Endodermal cell (in vitro differentiated cells): Measurements from ENCODE around the gene NOXA1. TPM values are rescaled to one million over a fixed set of nuclear protein-coding genes. Genes with fewer than 3 reads are reported as not detected.

Experiments
- DNase-seq: peaks from one replicate; pipeline ENCODE4 v3.0.0-alpha.2; 2017
- H3K27ac ChIP-seq: 2 replicates; pipeline ENCODE4 v1.5.1; 2013; ENCODE audit warnings: mild to moderate bottlenecking, low read depth, low read length, moderate library complexity
- H3K27me3 ChIP-seq: 2 replicates; pipeline ENCODE4 v1.6.1; 2013; ENCODE audit warnings: mild to moderate bottlenecking, low read length, moderate library complexity; ENCODE audit not compliant: insufficient read depth, control insufficient read depth, poor library complexity, severe bottlenecking
- H3K36me3 ChIP-seq: 2 replicates; pipeline ENCODE4 v1.7.0; 2013; ENCODE audit warnings: mild to moderate bottlenecking, low read length, moderate library complexity; ENCODE audit not compliant: control insufficient read depth, insufficient read depth
- H3K4me1 ChIP-seq: one replicate; pipeline ENCODE4 v1.7.0; 2013; ENCODE audit warnings: low read length; ENCODE audit not compliant: control insufficient read depth, insufficient read depth
- H3K4me3 ChIP-seq: 2 replicates; pipeline ENCODE4 v1.5.1; 2013; ENCODE audit warnings: mild to moderate bottlenecking, low read length, moderate library complexity
- H3K9ac ChIP-seq: 2 replicates; pipeline ENCODE4 v1.6.1; 2013; ENCODE audit warnings: mild to moderate bottlenecking, low read length, moderate library complexity; ENCODE audit not compliant: poor library complexity, severe bottlenecking; ENCODE audit errors: extremely low read depth
- H3K9me3 ChIP-seq: 2 replicates; pipeline ENCODE4 v1.6.1; 2013; ENCODE audit warnings: mild to moderate bottlenecking, low read length, moderate library complexity; ENCODE audit not compliant: control insufficient read depth
- H3K27ac Mint-ChIP-seq: 2 replicates; pipeline ENCODE4 v1.8.0; 2020; ENCODE audit warnings: mixed read lengths
- H3K27me3 Mint-ChIP-seq: 2 replicates; pipeline ENCODE4 v1.8.0; 2021; ENCODE audit warnings: mild to moderate bottlenecking, mixed read lengths; ENCODE audit not compliant: insufficient read depth
- H3K36me3 Mint-ChIP-seq: 2 replicates; pipeline ENCODE4 v1.8.0; 2020; ENCODE audit warnings: low read depth, mixed read lengths
- H3K4me1 Mint-ChIP-seq: 2 replicates; pipeline ENCODE4 v1.8.0; 2020; ENCODE audit warnings: mixed read lengths
- H3K4me3 Mint-ChIP-seq: 2 replicates; pipeline ENCODE4 v1.8.0; 2020; ENCODE audit warnings: mild to moderate bottlenecking, moderate library complexity, mixed read lengths
- H3K9me3 Mint-ChIP-seq: 2 replicates; pipeline ENCODE4 v1.8.0; 2020; ENCODE audit warnings: mild to moderate bottlenecking, mixed read lengths
- CTCF ChIP-seq: fragments of 200-600 bp; sonication (generic); conservative IDR thresholded peaks from 2 replicates; pipeline ENCODE4 v1.5.0; 2021; ENCODE audit warnings: antibody characterized with exemption, mild to moderate bottlenecking
- WGBS, 2 experiments: methylation state at CpG; one replicate each; pipeline versions ENCODE4 v1.1.5 to v1.1.7; 2013; ENCODE audit warnings: missing lambda C conversion rate in 2 of 2, mixed read lengths in 1 of 2; ENCODE audit not compliant: insufficient coverage in 1 of 2, insufficient read length in 1 of 2; 5-methylcytosine and 5-hydroxymethylcytosine counted together
- total RNA-seq, 2 donors: library from RNA; stranded (reverse); fragmentation: NEBNext Ultra II Directional in 1 of 2; extraction: Animal tissue kit (Norgen Biotek cat#: 25700) in 1 of 2; gene quantifications; 2 replicates in 1 of 2; 3 replicates in 1 of 2; pipeline ENCODE4 v1.2.1, GENCODE V29; 2021

The NOXA1 gene
- total RNA-seq, 2 donors from 2014 or later: 5.0 to 5.9 TPM

DNA sequence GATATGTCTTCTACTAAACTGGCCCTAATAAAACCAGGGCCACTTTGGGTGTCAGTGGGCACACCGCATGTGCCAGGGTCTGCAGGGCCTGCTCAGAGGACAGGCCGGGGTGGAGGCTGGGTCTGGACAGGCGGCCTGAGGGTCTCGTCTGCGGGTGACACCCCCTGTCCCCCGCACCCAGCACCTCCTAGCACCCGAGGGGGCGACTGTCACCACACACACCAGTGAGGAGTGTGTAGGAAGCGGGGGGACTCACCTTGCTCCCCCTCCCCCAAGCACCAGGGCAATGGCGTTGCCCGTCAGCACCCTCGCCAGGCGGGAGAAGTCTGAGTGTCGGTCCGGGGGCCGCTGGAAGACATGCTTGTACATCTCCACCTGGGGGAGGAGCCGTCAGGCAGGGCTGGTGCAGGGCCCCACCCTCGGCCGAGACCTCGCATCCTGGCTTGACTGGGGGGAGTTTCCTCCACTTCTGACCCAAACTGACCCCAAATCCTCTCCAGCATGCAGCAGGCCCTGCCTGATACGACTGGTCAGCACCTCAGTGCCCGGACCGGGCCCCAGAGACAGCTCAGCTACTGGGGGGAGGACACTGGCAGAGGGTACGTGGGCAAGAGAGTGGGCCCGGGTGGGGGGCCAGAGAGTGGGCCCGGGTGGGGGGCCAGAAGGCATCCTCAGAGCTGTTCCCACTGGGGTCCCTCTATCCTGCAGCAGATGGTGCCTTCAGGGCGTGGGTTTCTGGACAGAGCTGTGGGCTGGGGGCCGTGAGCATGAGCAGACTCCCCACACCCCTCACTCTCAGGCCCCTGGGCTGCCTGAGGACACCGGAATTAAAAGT, 54.8 kb downstream of the NOXA1 start:
- Mint-ChIP-seq H3K9me3 (peaks cover 33% of the 10 kb centered on the region), H3K4me3 (no peak overlapping the region), H3K4me1 (no peaks in the 10 kb centered on the region), H3K27me3 (no peaks in the 10 kb centered on the region), H3K36me3 (peaks cover 2% of the 10 kb centered on the region), H3K27ac (no peak overlapping the region)
- TF ChIP-seq CTCF: no peak
- Histone ChIP-seq H3K9me3 (peaks cover 7% of the 10 kb centered on the region), H3K4me1 (no peaks in the 10 kb centered on the region), H3K4me3 (no peak overlapping the region), H3K36me3 (no peaks in the 10 kb centered on the region), H3K27ac (no peak overlapping the region), H3K9ac (no peak overlapping the region), H3K27me3 (no peaks in the 10 kb centered on the region)
- no peak for DNase-seq
- 95 to 96% methylated on average over 12 to 29 of the region's 29 CpGs for WGBS, 2 experiments

DNA sequence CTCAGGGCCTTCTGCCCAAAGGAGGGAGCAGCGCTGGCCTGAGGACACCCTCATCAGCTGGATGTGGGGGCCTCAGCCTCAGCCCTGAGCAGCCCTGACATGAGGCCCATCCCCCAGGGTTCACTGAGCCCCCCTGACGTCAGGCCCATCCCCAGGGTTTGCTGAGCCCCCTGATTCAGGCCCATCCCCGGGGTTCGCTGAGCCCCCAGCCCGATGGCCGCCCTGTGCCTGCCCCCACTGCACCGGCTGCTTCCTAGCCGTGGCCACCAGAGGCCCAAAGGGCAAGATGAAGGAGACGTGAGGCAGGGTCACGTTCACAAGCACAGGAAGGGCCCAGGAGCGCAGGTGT, 55.4 kb downstream of the NOXA1 start:
- Histone ChIP-seq H3K4me1 (no peaks in the 10 kb centered on the region), H3K9ac (no peak overlapping the region), H3K4me3 (no peak overlapping the region), H3K9me3 (peaks cover 7% of the 10 kb centered on the region), H3K27ac (no peak overlapping the region), H3K36me3 (no peaks in the 10 kb centered on the region), H3K27me3 (no peaks in the 10 kb centered on the region)
- Mint-ChIP-seq H3K27me3 (no peaks in the 10 kb centered on the region), H3K27ac (no peak overlapping the region), H3K9me3 (peaks cover 27% of the 10 kb centered on the region), H3K36me3 (peaks cover 2% of the 10 kb centered on the region), H3K4me1 (no peaks in the 10 kb centered on the region), H3K4me3 (no peak overlapping the region)
- WGBS, 2 experiments: 87 to 90% methylated on average over 9 to 11 of the region's 11 CpGs
- TF ChIP-seq CTCF: no peak
- DNase-seq: no peak

DNA sequence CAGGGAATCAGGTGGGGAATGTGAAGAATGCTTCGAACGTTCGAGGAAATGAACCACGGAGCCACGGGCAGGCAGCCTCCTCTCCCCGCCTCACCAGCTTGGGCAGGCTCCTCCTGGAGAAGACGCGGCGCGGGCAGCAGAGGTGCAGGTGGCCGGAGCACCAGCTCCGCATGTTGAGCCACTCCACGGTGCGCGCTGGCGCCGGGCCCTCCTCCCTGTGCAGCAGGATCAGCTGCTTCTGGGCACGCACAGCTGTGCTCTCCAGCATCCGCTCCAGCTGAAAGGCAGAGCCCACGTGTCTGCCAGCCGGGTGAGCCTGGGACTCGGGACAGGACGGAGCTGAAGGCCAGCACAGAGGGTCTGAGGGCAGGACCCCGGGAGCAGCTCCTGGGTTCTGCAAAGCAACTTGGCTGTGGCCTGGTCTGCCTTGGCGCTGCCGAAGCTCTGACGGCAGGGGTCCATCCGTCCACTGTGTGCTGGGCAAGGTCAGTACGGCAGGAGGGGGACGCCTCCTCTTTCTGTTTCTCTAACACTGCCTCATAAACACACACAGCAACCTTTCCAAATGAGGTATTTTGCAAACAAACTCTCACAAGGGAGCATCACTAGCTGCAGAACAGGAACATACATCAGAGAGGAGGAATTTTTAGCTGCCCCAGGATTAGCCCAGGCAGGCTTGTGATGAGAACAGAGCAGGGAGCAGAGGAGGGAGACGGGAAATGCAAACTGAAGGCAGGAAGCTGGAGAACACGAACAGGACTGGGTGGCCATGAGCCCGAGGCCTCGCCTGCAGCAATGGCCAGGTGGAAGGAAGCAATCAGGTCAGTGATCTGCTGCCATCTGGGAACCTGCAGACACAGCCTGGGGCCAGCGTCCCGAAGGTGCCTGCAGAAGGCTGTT, 56.0 kb downstream of the NOXA1 start:
- no peaks in the 10 kb centered on the region for H3K27me3 ChIP-seq
- H3K9ac ChIP-seq: no peak overlapping the region
- DNase-seq: peak; percentile 80
- H3K27me3 Mint-ChIP-seq: no peaks in the 10 kb centered on the region
- H3K4me3 ChIP-seq: no peak overlapping the region
- peaks cover 7% of the 10 kb centered on the region for H3K9me3 ChIP-seq
- H3K36me3 ChIP-seq: no peaks in the 10 kb centered on the region
- peaks cover 2% of the 10 kb centered on the region for H3K36me3 Mint-ChIP-seq
- H3K4me1 Mint-ChIP-seq: no peaks in the 10 kb centered on the region
- peak overlapping the region; percentile 17 for H3K27ac ChIP-seq
- no peak overlapping the region for H3K4me3 Mint-ChIP-seq
- no peak overlapping the region for H3K27ac Mint-ChIP-seq
- H3K4me1 ChIP-seq: no peaks in the 10 kb centered on the region
- WGBS, 2 experiments: 90 to 91% methylated on average over 19 to 36 of the region's 36 CpGs
- peaks cover 20% of the 10 kb centered on the region for H3K9me3 Mint-ChIP-seq
- no peak for TF ChIP-seq CTCF
